Naive B cell (primary cell): ENCODE data around the gene MSI2. TPM values are rescaled to one million over a fixed set of nuclear protein-coding genes. Genes with fewer than 3 reads are reported as not detected.
"Not testable (repeated sequence)": the region's sequence is repeated elsewhere in the genome, so short reads cannot be mapped to it uniquely, and the experiment has no call there.

Source experiments
- ATAC-seq, 2 donors: fragments of 150-1000 bp; cut with Tn5 transposase; 2 replicates each; pipeline ENCODE4 v1.10.0; 2021; ENCODE audit warnings: low read depth in 2 of 2, mild to moderate bottlenecking in 2 of 2, moderate library complexity in 2 of 2
- DNase-seq: peaks from one replicate; pipeline ENCODE4 v3.0.0; 2022
- H3K27ac Mint-ChIP-seq, 6 donors: one replicate each; pipeline ENCODE4 v1.8.0; 2020 to 2022; ENCODE audit warnings: mild to moderate bottlenecking in 6 of 6, mixed read lengths in 6 of 6, moderate library complexity in 5 of 6, inconsistent platforms in 2 of 6
- H3K27me3 Mint-ChIP-seq, 3 donors: one replicate each; pipeline ENCODE4 v1.8.0; 2021 to 2022; ENCODE audit warnings: mixed read lengths in 3 of 3, mild to moderate bottlenecking in 1 of 3
- H3K36me3 Mint-ChIP-seq, 2 donors: one replicate each; pipeline ENCODE4 v1.8.0; 2020 to 2022; ENCODE audit warnings: mixed read lengths in 2 of 2, inconsistent platforms in 1 of 2, mild to moderate bottlenecking in 1 of 2
- H3K4me1 Mint-ChIP-seq, 3 donors: one replicate each; pipeline ENCODE4 v1.8.0; 2020 to 2022; ENCODE audit warnings: mixed read lengths in 3 of 3, inconsistent platforms in 1 of 3, mild to moderate bottlenecking in 1 of 3, moderate library complexity in 1 of 3
- H3K4me3 Mint-ChIP-seq, 8 donors: one replicate each; pipeline ENCODE4 v1.8.0; 2020 to 2022; ENCODE audit warnings: mild to moderate bottlenecking in 8 of 8, mixed read lengths in 8 of 8, moderate library complexity in 8 of 8, inconsistent platforms in 2 of 8
- H3K9me3 Mint-ChIP-seq, 7 donors: one replicate each; pipeline ENCODE4 v1.8.0; 2020 to 2022; ENCODE audit warnings: mixed read lengths in 7 of 7, mild to moderate bottlenecking in 5 of 7, inconsistent platforms in 2 of 7, moderate library complexity in 1 of 7
- polyA plus RNA-seq, 6 donors: library from polyadenylated mRNA; unstranded; fragments of 300-500 nt; fragmentation: Illumina TruSeq; gene quantifications; one replicate each; pipeline ENCODE4 v1.2.3, GENCODE V29; 2021; ENCODE audit warnings: low read depth in 6 of 6

MSI2 gene
- polyA plus RNA-seq, 6 donors from 2014 or later: 4.0 to 11.3 (median 6.8) TPM

- ATAC-seq: no peak
- no peaks in the 10 kb centered on the region for H3K9me3 Mint-ChIP-seq
- no peaks in the 10 kb centered on the region for H3K27me3 Mint-ChIP-seq
- no peaks in the 10 kb centered on the region for H3K36me3 Mint-ChIP-seq
- no peak for DNase-seq
- no peak overlapping the region for H3K4me3 Mint-ChIP-seq
- H3K27ac Mint-ChIP-seq: peak overlapping the region in 1 of 6 donors; percentile 22
- peaks cover 33 to 81% (median 66%) of the 10 kb centered on the region in 3 donors for H3K4me1 Mint-ChIP-seq
These were observed 238.1 kb downstream of the MSI2 start for GRCh38 chr17:57494443-57494842.

GRCh38 chr17:57495771-57496170 lies 239.4 kb downstream of the MSI2 start:
- Mint-ChIP-seq H3K27ac (peak overlapping the region in 2 of 6 donors; percentile 7 to 64), H3K9me3 (no peaks in the 10 kb centered on the region), H3K4me1 (peaks cover 43 to 83% (median 76%) of the 10 kb centered on the region in 3 donors), H3K36me3 (no peaks in the 10 kb centered on the region), H3K4me3 (no peak overlapping the region), H3K27me3 (no peaks in the 10 kb centered on the region)
- no peak for DNase-seq
- no peak for ATAC-seq

DNA sequence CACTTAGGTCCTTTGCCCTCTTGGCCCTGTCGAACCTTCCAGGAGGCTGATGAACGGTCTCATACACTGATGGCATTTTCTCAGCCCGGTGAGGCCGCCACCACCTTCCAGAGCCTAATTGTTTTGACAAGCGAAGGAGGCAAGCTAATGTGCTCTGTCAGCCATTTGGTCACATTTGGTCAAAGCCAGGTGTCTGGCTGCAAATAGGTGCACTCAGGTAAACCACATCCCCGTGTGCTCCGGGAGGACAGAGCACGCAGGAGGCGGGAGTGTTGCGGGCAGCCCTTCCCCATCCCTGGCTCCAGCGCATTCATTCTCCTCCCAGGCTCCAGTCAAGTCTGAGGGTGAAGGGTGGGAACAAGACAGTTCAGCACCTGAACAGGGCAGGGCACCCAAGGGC lies 240.1 kb downstream of the MSI2 start:
- Mint-ChIP-seq H3K27ac (peak overlapping the region in 2 of 6 donors; percentile 61 to 93), H3K4me1 (peaks cover 42 to 77% (median 71%) of the 10 kb centered on the region in 3 donors), H3K27me3 (no peaks in the 10 kb centered on the region), H3K9me3 (no peaks in the 10 kb centered on the region), H3K4me3 (no peak overlapping the region), H3K36me3 (no peaks in the 10 kb centered on the region)
- DNase-seq: no peak
- ATAC-seq: no peak

GRCh38 chr17:57498443-57498842 lies 242.1 kb downstream of the MSI2 start:
- H3K4me3 Mint-ChIP-seq: peak overlapping the region in 4 of 8 donors; percentile 45 to 72 (median 61)
- H3K27me3 Mint-ChIP-seq: no peaks in the 10 kb centered on the region
- H3K36me3 Mint-ChIP-seq: no peaks in the 10 kb centered on the region
- H3K4me1 Mint-ChIP-seq: peaks cover 31 to 60% (median 55%) of the 10 kb centered on the region in 3 donors
- DNase-seq (no peak), ATAC-seq (peak; percentile 32 to 54)
- no peaks in the 10 kb centered on the region for H3K9me3 Mint-ChIP-seq
- peak overlapping the region in 2 of 6 donors; percentile 61 to 81 for H3K27ac Mint-ChIP-seq

- not testable (repeated sequence) for H3K4me3 Mint-ChIP-seq, DNase-seq
- peaks cover 34 to 55% (median 48%) of the 10 kb centered on the region in 3 donors for H3K4me1 Mint-ChIP-seq
These were observed 242.9 kb downstream of the MSI2 start for GRCh38 chr17:57499221-57499620.

GRCh38 chr17:57499648-57500049 lies 243.3 kb downstream of the MSI2 start:
- H3K27ac Mint-ChIP-seq: peak overlapping the region in 2 of 6 donors; percentile 10 to 83
- ATAC-seq (no peak), DNase-seq (no peak)
- no peaks in the 10 kb centered on the region for H3K9me3 Mint-ChIP-seq
- peak overlapping the region in 1 of 8 donors; percentile 61 for H3K4me3 Mint-ChIP-seq
- no peaks in the 10 kb centered on the region for H3K27me3 Mint-ChIP-seq
- no peaks in the 10 kb centered on the region for H3K36me3 Mint-ChIP-seq
- peaks cover 37 to 51% (median 46%) of the 10 kb centered on the region in 3 donors for H3K4me1 Mint-ChIP-seq

More at GRCh38 chr17:57499221-57499620, 242.9 kb downstream of the MSI2 start:
- H3K36me3 Mint-ChIP-seq, ATAC-seq, H3K9me3 Mint-ChIP-seq, H3K27ac Mint-ChIP-seq, H3K27me3 Mint-ChIP-seq: not testable (repeated sequence)

DNA sequence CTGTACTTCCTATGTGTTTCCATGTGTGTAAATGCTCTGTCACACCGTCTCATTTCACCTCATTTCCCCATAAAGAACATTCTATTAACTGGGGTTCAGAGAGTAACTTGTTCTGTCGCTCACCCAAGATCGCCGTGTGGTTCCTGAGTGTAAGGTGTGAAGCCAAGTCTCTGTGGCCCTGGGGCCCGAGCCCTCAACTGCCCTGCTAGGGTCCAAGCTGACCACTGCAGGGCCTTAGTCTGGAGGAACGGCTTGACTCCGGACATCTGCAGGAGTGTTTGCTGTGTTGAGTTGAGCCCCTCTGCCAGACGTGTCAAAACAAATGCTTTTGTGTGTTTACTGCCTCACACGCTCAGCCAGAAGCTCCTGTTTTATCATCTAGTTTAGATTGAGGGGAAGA lies 244.7 kb downstream of the MSI2 start:
- no peaks in the 10 kb centered on the region for H3K9me3 Mint-ChIP-seq
- no peaks in the 10 kb centered on the region for H3K36me3 Mint-ChIP-seq
- no peak overlapping the region for H3K27ac Mint-ChIP-seq
- peaks cover 31 to 43% (median 42%) of the 10 kb centered on the region in 3 donors for H3K4me1 Mint-ChIP-seq
- no peak for ATAC-seq
- peak overlapping the region in 1 of 8 donors; percentile 1 for H3K4me3 Mint-ChIP-seq
- H3K27me3 Mint-ChIP-seq: no peaks in the 10 kb centered on the region
- DNase-seq: no peak

- H3K4me1 Mint-ChIP-seq: peaks cover 22 to 36% (median 32%) of the 10 kb centered on the region in 3 donors
- no peak overlapping the region for H3K27ac Mint-ChIP-seq
- no peaks in the 10 kb centered on the region for H3K9me3 Mint-ChIP-seq
- DNase-seq: no peak
- no peaks in the 10 kb centered on the region for H3K27me3 Mint-ChIP-seq
- no peak for ATAC-seq
- H3K36me3 Mint-ChIP-seq: no peaks in the 10 kb centered on the region
- no peak overlapping the region for H3K4me3 Mint-ChIP-seq
These were observed 245.7 kb downstream of the MSI2 start for GRCh38 chr17:57502022-57502421.

GRCh38 chr17:57502811-57503241 lies 246.5 kb downstream of the MSI2 start:
- Mint-ChIP-seq H3K27ac (peak overlapping the region in 1 of 6 donors; percentile 61), H3K9me3 (no peaks in the 10 kb centered on the region), H3K36me3 (no peaks in the 10 kb centered on the region), H3K27me3 (no peaks in the 10 kb centered on the region), H3K4me1 (peaks cover 24 to 29% (median 26%) of the 10 kb centered on the region in 3 donors), H3K4me3 (no peak overlapping the region)
- ATAC-seq: no peak
- DNase-seq: no peak

DNA sequence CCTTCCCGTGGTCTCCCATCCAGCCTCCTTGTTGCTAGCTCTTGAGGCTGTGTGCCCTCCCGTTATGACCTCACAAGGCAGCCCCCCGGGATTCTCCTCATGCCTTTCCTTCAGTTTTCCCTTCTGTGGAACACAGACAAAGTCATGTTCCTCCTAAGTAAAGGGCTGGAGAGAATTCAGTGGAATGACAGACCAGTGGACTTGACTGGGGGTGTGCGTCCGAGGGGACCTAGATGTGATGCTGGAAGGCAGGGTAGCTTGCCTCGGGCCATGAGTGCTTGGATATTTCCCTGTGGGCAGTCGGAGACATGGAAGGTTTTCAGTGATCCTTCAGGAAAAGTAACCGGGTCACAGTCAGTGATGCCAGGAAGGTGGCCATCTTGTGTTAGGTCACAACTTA lies 247.9 kb downstream of the MSI2 start:
- DNase-seq: no peak
- no peak overlapping the region for H3K4me3 Mint-ChIP-seq
- no peak for ATAC-seq
- peaks cover 15 to 34% (median 25%) of the 10 kb centered on the region in 3 donors for H3K4me1 Mint-ChIP-seq
- H3K9me3 Mint-ChIP-seq: no peaks in the 10 kb centered on the region
- no peaks in the 10 kb centered on the region for H3K27me3 Mint-ChIP-seq
- no peaks in the 10 kb centered on the region for H3K36me3 Mint-ChIP-seq
- H3K27ac Mint-ChIP-seq: peak overlapping the region in 2 of 6 donors; percentile 32 to 86

- DNase-seq: no peak
These were observed 249.8 kb downstream of the MSI2 start for GRCh38 chr17:57505841-57506773.

DNA sequence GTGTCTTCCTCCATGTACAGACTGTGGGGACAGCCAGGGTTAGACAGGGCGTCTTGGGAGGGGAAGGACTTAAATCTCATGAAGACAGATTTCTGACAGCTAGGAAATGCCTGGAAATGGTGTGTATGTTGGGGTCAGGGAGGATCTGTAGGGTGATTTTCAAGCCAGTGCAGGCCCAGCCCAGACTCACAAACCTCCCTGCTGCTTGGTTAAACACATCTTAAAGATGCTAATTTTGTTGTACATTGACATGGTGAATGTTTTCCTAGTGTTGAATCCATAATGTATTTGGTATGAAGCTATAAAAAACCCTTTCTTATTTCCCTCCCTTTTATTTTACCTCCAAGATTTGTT lies 250.4 kb downstream of the MSI2 start:
- H3K27ac Mint-ChIP-seq: no peak overlapping the region
- no peaks in the 10 kb centered on the region for H3K9me3 Mint-ChIP-seq
- peaks cover 7 to 41% (median 29%) of the 10 kb centered on the region in 3 donors for H3K4me1 Mint-ChIP-seq
- H3K4me3 Mint-ChIP-seq: no peak overlapping the region
- ATAC-seq (no peak), DNase-seq (no peak)
- no peaks in the 10 kb centered on the region for H3K36me3 Mint-ChIP-seq
- H3K27me3 Mint-ChIP-seq: no peaks in the 10 kb centered on the region

More at GRCh38 chr17:57505841-57506773, 249.8 kb downstream of the MSI2 start:
- H3K27ac Mint-ChIP-seq: no peak overlapping the region
- no peaks in the 10 kb centered on the region for H3K27me3 Mint-ChIP-seq
- H3K4me1 Mint-ChIP-seq: peaks cover 7 to 38% (median 27%) of the 10 kb centered on the region in 3 donors
- H3K4me3 Mint-ChIP-seq: no peak overlapping the region
- no peaks in the 10 kb centered on the region for H3K36me3 Mint-ChIP-seq
- H3K9me3 Mint-ChIP-seq: no peaks in the 10 kb centered on the region
- ATAC-seq: no peak

- no peak for DNase-seq
- H3K27ac Mint-ChIP-seq: peak overlapping the region in 1 of 6 donors; percentile 32
- no peak for ATAC-seq
- no peaks in the 10 kb centered on the region for H3K36me3 Mint-ChIP-seq
- no peaks in the 10 kb centered on the region for H3K27me3 Mint-ChIP-seq
- no peaks in the 10 kb centered on the region for H3K9me3 Mint-ChIP-seq
- H3K4me1 Mint-ChIP-seq: peaks cover 15 to 44% (median 38%) of the 10 kb centered on the region in 3 donors
- H3K4me3 Mint-ChIP-seq: no peak overlapping the region
These were observed 251.5 kb downstream of the MSI2 start for GRCh38 chr17:57507828-57508227.

- H3K4me1 Mint-ChIP-seq: peaks cover 11 to 47% (median 44%) of the 10 kb centered on the region in 3 donors
- H3K4me3 Mint-ChIP-seq: peak overlapping the region in 3 of 8 donors; percentile 10 to 30 (median 12)
- no peaks in the 10 kb centered on the region for H3K36me3 Mint-ChIP-seq
- H3K9me3 Mint-ChIP-seq: no peaks in the 10 kb centered on the region
- DNase-seq (no peak), ATAC-seq (no peak)
- H3K27ac Mint-ChIP-seq: peak overlapping the region in 4 of 6 donors; percentile 4 to 85 (median 56)
- H3K27me3 Mint-ChIP-seq: no peaks in the 10 kb centered on the region
These were observed 252.3 kb downstream of the MSI2 start for GRCh38 chr17:57508671-57509070.
